NCI-H510A treated with DMSO at 0.1 percent for 48 hours (cell line): ENCODE data around the gene FBLIM1.
"Not testable (repeated sequence)": the region's sequence is repeated elsewhere in the genome, so short reads cannot be mapped to it uniquely, and the experiment has no call there.

Source experiments
- DNase-seq: peaks from one replicate; lab custom pipeline; 2025; lab: John Stamatoyannopoulos, UW

FBLIM1 gene

GRCh38 chr1:15767941-15768340 is 9.3 kb downstream of the FBLIM1 start:
- no peak for DNase-seq

GRCh38 chr1:15768388-15768787 is 9.8 kb downstream of the FBLIM1 start:
- DNase-seq: no peak

GRCh38 chr1:15770313-15770962 is 11.8 kb downstream of the FBLIM1 start:
- no peak for DNase-seq

- DNase-seq: no peak
Measured at GRCh38 chr1:15771836-15772515, 13.4 kb downstream of the FBLIM1 start.

GRCh38 chr1:15775706-15776105 is 17.1 kb downstream of the FBLIM1 start:
- DNase-seq: no peak

GRCh38 chr1:15777909-15778707 is 19.5 kb downstream of the FBLIM1 start:
- no peak for DNase-seq

GRCh38 chr1:15785683-15786082 is 27.1 kb downstream of the FBLIM1 start:
- no peak for DNase-seq

- no peak for DNase-seq
Measured at GRCh38 chr1:15786581-15786980, 28.0 kb downstream of the FBLIM1 start.

GRCh38 chr1:15788624-15789301 is 30.2 kb downstream of the FBLIM1 start:
- no peak for DNase-seq

- DNase-seq: no peak
Measured at GRCh38 chr1:15796086-15796462, 37.5 kb downstream of the FBLIM1 start.

GRCh38 chr1:15797614-15798390 is 39.2 kb downstream of the FBLIM1 start:
- DNase-seq: no peak

- DNase-seq: no peak
Measured at GRCh38 chr1:15799004-15799867, 40.6 kb downstream of the FBLIM1 start.

- DNase-seq: peak; percentile 87
Measured at GRCh38 chr1:15799928-15800835, 41.6 kb downstream of the FBLIM1 start.

GRCh38 chr1:15802234-15802965 is 43.8 kb downstream of the FBLIM1 start:
- no peak for DNase-seq

GRCh38 chr1:15803380-15803779 is 44.8 kb downstream of the FBLIM1 start:
- peak; percentile 58 for DNase-seq

- no peak for DNase-seq
Measured at GRCh38 chr1:15804060-15804459, 45.5 kb downstream of the FBLIM1 start.

- no peak for DNase-seq
Measured at GRCh38 chr1:15807121-15807520, 48.5 kb downstream of the FBLIM1 start.

GRCh38 chr1:15807549-15807948 is 49.0 kb downstream of the FBLIM1 start, which contains the start of gene UQCRHL:
Gene UQCRHL, minus strand, starts transcription at chr1:15807649. Its CDS starts 0 bp downstream, at chr1:15807649.
- not testable (repeated sequence) for DNase-seq

- DNase-seq: no peak
Measured at GRCh38 chr1:15808955-15809354, 50.4 kb downstream of the FBLIM1 start.
